HUDEP-2 (cell line): ENCODE data around the gene GRAMD1B.

Source experiments
- DNase-seq, 76 experiments: peaks; one replicate each; lab custom pipeline; 2025; ENCODE audit not compliant: unreplicated experiment in 76 of 76; lab: John Stamatoyannopoulos, UW

Gene GRAMD1B

GRCh38 chr11:123526027-123526805 lies 96.1 kb downstream of the GRAMD1B start:
- DNase-seq, result no peak

GRCh38 chr11:123526918-123527317 lies 96.8 kb downstream of the GRAMD1B start:
- DNase-seq, result no peak

GRCh38 chr11:123527526-123527925 lies 97.5 kb downstream of the GRAMD1B start:
- DNase-seq, result no peak

- no peak for DNase-seq
Measured at GRCh38 chr11:123527947-123528346, 97.9 kb downstream of the GRAMD1B start.

- no peak for DNase-seq
Measured at GRCh38 chr11:123531325-123531724, 101.3 kb downstream of the GRAMD1B start.

- no peak for DNase-seq
Measured at GRCh38 chr11:123532131-123532530, 102.1 kb downstream of the GRAMD1B start.

- no peak for DNase-seq
Measured at GRCh38 chr11:123535401-123535800, 105.3 kb downstream of the GRAMD1B start.

- DNase-seq, result no peak
Measured at GRCh38 chr11:123536690-123537437, 106.8 kb downstream of the GRAMD1B start.

GRCh38 chr11:123537726-123538125 lies 107.7 kb downstream of the GRAMD1B start:
- DNase-seq, result no peak

GRCh38 chr11:123543797-123544196 lies 113.7 kb downstream of the GRAMD1B start:
- DNase-seq, result no peak

GRCh38 chr11:123544631-123545375 lies 114.7 kb downstream of the GRAMD1B start:
- no peak for DNase-seq

GRCh38 chr11:123545726-123546270 lies 115.7 kb downstream of the GRAMD1B start:
- DNase-seq, result no peak

- no peak for DNase-seq
Measured at GRCh38 chr11:123546515-123546914, 116.4 kb downstream of the GRAMD1B start.

- DNase-seq, result no peak
Measured at GRCh38 chr11:123547180-123547579, 117.1 kb downstream of the GRAMD1B start.

- DNase-seq, result no peak
Measured at GRCh38 chr11:123548774-123549173, 118.7 kb downstream of the GRAMD1B start.

GRCh38 chr11:123549926-123550917 lies 120.2 kb downstream of the GRAMD1B start:
- no peak for DNase-seq

- no peak for DNase-seq
Measured at GRCh38 chr11:123551079-123551478, 121.0 kb downstream of the GRAMD1B start.

GRCh38 chr11:123556633-123557032 lies 126.6 kb downstream of the GRAMD1B start:
- no peak for DNase-seq

GRCh38 chr11:123558536-123559315 lies 128.7 kb downstream of the GRAMD1B start:
- DNase-seq, result no peak
